NCI-H446 treated with DMSO at 0.1 percent for 48 hours (cell line): ENCODE data around the gene RASSF7.
"Not testable (repeated sequence)": the region's sequence is repeated elsewhere in the genome, so short reads cannot be mapped to it uniquely, and the experiment has no call there.

Source experiments
- DNase-seq: peaks from one replicate; lab custom pipeline; 2025; lab: John Stamatoyannopoulos, UW

The RASSF7 gene

GRCh38 chr11:560305-561147 lies at the start of gene RASSF7, which contains the start of gene LMNTD2:
Gene RASSF7, plus strand, starts transcription at chr11:560970. Its CDS starts 799 bp downstream, at chr11:561769.
Gene LMNTD2, minus strand, starts transcription at chr11:560738. Its CDS starts 22 bp downstream, at chr11:560716.
- peak; percentile 70 for DNase-seq

GRCh38 chr11:512761-513595 lies 47.8 kb upstream of the RASSF7 start:
- DNase-seq: no peak

GRCh38 chr11:514606-515005 lies 46.2 kb upstream of the RASSF7 start:
- no peak for DNase-seq

GRCh38 chr11:515131-515530 lies 45.6 kb upstream of the RASSF7 start:
- DNase-seq: no peak

GRCh38 chr11:516400-516799 lies 44.4 kb upstream of the RASSF7 start:
- no peak for DNase-seq

GRCh38 chr11:516918-517685 lies 43.7 kb upstream of the RASSF7 start:
- DNase-seq: not testable (repeated sequence)

- no peak for DNase-seq
These were observed 42.1 kb upstream of the RASSF7 start for GRCh38 chr11:518463-519202.

- no peak for DNase-seq
These were observed 40.2 kb upstream of the RASSF7 start for GRCh38 chr11:520428-521176.

- DNase-seq: no peak
These were observed 39.5 kb upstream of the RASSF7 start for GRCh38 chr11:521177-521688.

- no peak for DNase-seq
These were observed 34.6 kb upstream of the RASSF7 start for GRCh38 chr11:526192-526591.

- no peak for DNase-seq
These were observed 32.5 kb upstream of the RASSF7 start for GRCh38 chr11:528166-528814.

GRCh38 chr11:528815-529727 lies 31.7 kb upstream of the RASSF7 start:
- DNase-seq: no peak

GRCh38 chr11:529728-530411 lies 30.9 kb upstream of the RASSF7 start:
- no peak for DNase-seq

- no peak for DNase-seq
These were observed 29.6 kb upstream of the RASSF7 start for GRCh38 chr11:530960-531831.

- DNase-seq: no peak
These were observed 28.7 kb upstream of the RASSF7 start for GRCh38 chr11:531919-532526.

- DNase-seq: no peak
These were observed 28.2 kb upstream of the RASSF7 start for GRCh38 chr11:532527-532985.
